Measurements from ENCODE around the gene C12orf60.
A peak's percentile ranks its signal among the peaks of the same experiment; 100 is the strongest.

C12orf60 gene

GRCh38 chr12:14833952-14834351, 30.5 kb downstream of the C12orf60 start:
- no peak for TF ChIP-seq CTCF (conservative IDR thresholded peaks at IDR 0.05; ENCODE audit: control insufficient read depth, insufficient read depth, low read depth, low read length)
- DNase-seq (ENCODE audit: low read depth) = peak; percentile 15

GRCh38 chr12:14834509-14834908, 31.0 kb downstream of the C12orf60 start:
- TF ChIP-seq CTCF (conservative IDR thresholded peaks at IDR 0.05; ENCODE audit: control insufficient read depth, insufficient read depth, low read depth, low read length) = no peak
- no peak for DNase-seq (ENCODE audit: low read depth)
- H3K4me3 ChIP-seq (ENCODE audit: control insufficient read depth, low read depth, low read length) = no peak overlapping the region

More at GRCh38 chr12:14833952-14834351, 30.5 kb downstream of the C12orf60 start:
- no peak overlapping the region for H3K4me3 ChIP-seq (ENCODE audit: control insufficient read depth, low read depth, low read length)

- TF ChIP-seq CTCF (conservative IDR thresholded peaks at IDR 0.05; ENCODE audit: control insufficient read depth, insufficient read depth, low read depth, low read length) = no peak
- H3K4me3 ChIP-seq (ENCODE audit: control insufficient read depth, low read depth, low read length) = no peak overlapping the region
- DNase-seq (ENCODE audit: low read depth) = peak; percentile 90
Observed at GRCh38 chr12:14836336-14837210, 33.1 kb downstream of the C12orf60 start.

- H3K4me3 ChIP-seq (ENCODE audit: control insufficient read depth, low read depth, low read length) = no peak overlapping the region
- TF ChIP-seq CTCF (conservative IDR thresholded peaks at IDR 0.05; ENCODE audit: control insufficient read depth, insufficient read depth, low read depth, low read length) = no peak
- no peak for DNase-seq (ENCODE audit: low read depth)
Observed at GRCh38 chr12:14839262-14839661, 35.8 kb downstream of the C12orf60 start.

- H3K4me3 ChIP-seq (ENCODE audit: control insufficient read depth, low read depth, low read length) = no peak overlapping the region
- TF ChIP-seq CTCF (conservative IDR thresholded peaks at IDR 0.05; ENCODE audit: control insufficient read depth, insufficient read depth, low read depth, low read length) = no peak
- no peak for DNase-seq (ENCODE audit: low read depth)
Observed at GRCh38 chr12:14840616-14841015, 37.1 kb downstream of the C12orf60 start.

GRCh38 chr12:14841761-14842160, 38.3 kb downstream of the C12orf60 start:
- TF ChIP-seq CTCF (conservative IDR thresholded peaks at IDR 0.05; ENCODE audit: control insufficient read depth, insufficient read depth, low read depth, low read length) = no peak
- H3K4me3 ChIP-seq (ENCODE audit: control insufficient read depth, low read depth, low read length) = no peak overlapping the region
- DNase-seq (ENCODE audit: low read depth) = peak; percentile 68

All from fibroblast of mammary gland (primary cell).